A673 (cell line): Measurements from ENCODE around the gene CCDC148.

Source experiments
- EZH2 ChIP-seq: fragments of 200-600 bp; sonication (generic); IDR thresholded peaks from 2 replicates; pipeline ENCODE4 v1.6.1; 2017; ENCODE audit warnings: borderline replicate concordance, low read depth, mild to moderate bottlenecking, mixed read lengths, antibody characterized with exemption, low read length; ENCODE audit not compliant: poor library complexity, severe bottlenecking
- TF ChIP-seq, protein P1 (sequence below): fragments of 300-800, 200-600 bp; sonication (generic); conservative IDR thresholded peaks from 2 replicates; pipeline ENCODE4 v1.5.1; 2017; ENCODE audit warnings: low read depth, mild to moderate bottlenecking, antibody characterized with exemption, low read length, moderate library complexity, mixed read lengths

DNA sequence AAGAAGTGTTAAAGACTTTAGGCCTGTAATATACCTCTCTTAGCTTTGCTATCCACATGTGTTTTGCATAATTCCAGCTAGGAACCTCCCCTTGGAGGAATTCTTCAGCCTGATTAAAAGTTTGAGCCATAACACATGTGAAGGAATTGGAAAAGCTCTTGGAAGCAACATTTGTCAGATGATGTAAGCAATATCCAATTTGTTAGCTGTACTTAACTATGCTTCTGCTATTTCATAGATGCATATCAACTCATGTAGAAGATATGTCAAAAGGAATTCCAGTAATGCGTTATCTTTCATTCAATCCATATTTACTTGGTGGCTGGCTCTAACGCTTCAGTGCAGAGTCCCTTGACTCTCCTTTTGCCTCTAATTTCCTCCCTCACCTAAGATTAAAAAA is 46.4 kb upstream of the CCDC148 start:
- TF ChIP-seq, protein P1, sequence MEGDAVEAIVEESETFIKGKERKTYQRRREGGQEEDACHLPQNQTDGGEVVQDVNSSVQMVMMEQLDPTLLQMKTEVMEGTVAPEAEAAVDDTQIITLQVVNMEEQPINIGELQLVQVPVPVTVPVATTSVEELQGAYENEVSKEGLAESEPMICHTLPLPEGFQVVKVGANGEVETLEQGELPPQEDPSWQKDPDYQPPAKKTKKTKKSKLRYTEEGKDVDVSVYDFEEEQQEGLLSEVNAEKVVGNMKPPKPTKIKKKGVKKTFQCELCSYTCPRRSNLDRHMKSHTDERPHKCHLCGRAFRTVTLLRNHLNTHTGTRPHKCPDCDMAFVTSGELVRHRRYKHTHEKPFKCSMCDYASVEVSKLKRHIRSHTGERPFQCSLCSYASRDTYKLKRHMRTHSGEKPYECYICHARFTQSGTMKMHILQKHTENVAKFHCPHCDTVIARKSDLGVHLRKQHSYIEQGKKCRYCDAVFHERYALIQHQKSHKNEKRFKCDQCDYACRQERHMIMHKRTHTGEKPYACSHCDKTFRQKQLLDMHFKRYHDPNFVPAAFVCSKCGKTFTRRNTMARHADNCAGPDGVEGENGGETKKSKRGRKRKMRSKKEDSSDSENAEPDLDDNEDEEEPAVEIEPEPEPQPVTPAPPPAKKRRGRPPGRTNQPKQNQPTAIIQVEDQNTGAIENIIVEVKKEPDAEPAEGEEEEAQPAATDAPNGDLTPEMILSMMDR: no peak
- no peak for TF ChIP-seq EZH2
